CD14-positive monocyte (primary cell): ENCODE results near the gene ACR. TPM values are rescaled to one million over a fixed set of nuclear protein-coding genes. Genes with fewer than 3 reads are reported as not detected.

Experiments
- DNase-seq, 3 donors: peaks; one replicate each; pipeline ENCODE4 v3.0.0-alpha.2; 2011 to 2022
- H2AFZ ChIP-seq: 2 replicates; pipeline ENCODE4 v1.6.0; 2012; ENCODE audit warnings: mild to moderate bottlenecking, low read depth, low read length, inconsistent platforms; ENCODE audit not compliant: insufficient read depth, poor library complexity, severe bottlenecking
- H3K27ac ChIP-seq, 2 donors: 1 replicate in 1 of 2; 2 replicates in 1 of 2; pipeline ENCODE4 v1.5.1; 2012 to 2013; ENCODE audit warnings: low read length in 2 of 2, control low read depth in 1 of 2, inconsistent platforms in 1 of 2, low read depth in 1 of 2, mild to moderate bottlenecking in 1 of 2
- H3K27me3 ChIP-seq, 2 donors: one replicate each; pipeline versions ENCODE4 v1.6.0 to v1.6.1; 2011 to 2013; ENCODE audit warnings: low read length in 2 of 2; ENCODE audit not compliant: control insufficient read depth in 2 of 2, insufficient read depth in 2 of 2
- H3K36me3 ChIP-seq, 2 donors: replicated peaks in 1 of 2; 1 replicate in 1 of 2; 2 replicates in 1 of 2; pipeline versions ENCODE4 v1.5.1 to v1.6.1; 2012 to 2013; ENCODE audit warnings: low read length in 2 of 2, control low read depth in 1 of 2, inconsistent platforms in 1 of 2, mild to moderate bottlenecking in 1 of 2; ENCODE audit not compliant: insufficient read depth in 2 of 2, control insufficient read depth in 1 of 2
- H3K4me1 ChIP-seq, 2 donors: 1 replicate in 1 of 2; 2 replicates in 1 of 2; pipeline versions ENCODE4 v1.5.1 to v1.6.1; 2012 to 2013; ENCODE audit warnings: low read length in 2 of 2, control low read depth in 1 of 2, inconsistent platforms in 1 of 2, mild to moderate bottlenecking in 1 of 2, moderate library complexity in 1 of 2; ENCODE audit not compliant: insufficient read depth in 2 of 2, control insufficient read depth in 1 of 2
- H3K4me2 ChIP-seq: replicated peaks from 2 replicates; pipeline ENCODE3; 2012; ENCODE audit warnings: low read length, moderate library complexity, mild to moderate bottlenecking; ENCODE audit not compliant: poor library complexity, severe bottlenecking; ENCODE audit errors: extremely low read depth
- H3K4me3 ChIP-seq, 3 experiments: fragments of 200-600 bp in 1 of 3; sonication (generic) in 1 of 3; replicated peaks in 1 of 3; 1 replicate in 2 of 3; 2 replicates in 1 of 3; pipeline ENCODE4 v1.5.1; 2011 to 2013; ENCODE audit warnings: low read length in 3 of 3, mild to moderate bottlenecking in 3 of 3, control low read depth in 2 of 3, low read depth in 2 of 3, inconsistent platforms in 1 of 3, moderate library complexity in 1 of 3
- H3K79me2 ChIP-seq: 2 replicates; pipeline ENCODE4 v1.6.0; 2012; ENCODE audit warnings: mild to moderate bottlenecking, control low read depth, inconsistent platforms, low read length, moderate library complexity; ENCODE audit not compliant: insufficient read depth
- H3K9ac ChIP-seq: 2 replicates; pipeline ENCODE4 v1.6.0; 2017; ENCODE audit warnings: low read length, mild to moderate bottlenecking; ENCODE audit not compliant: insufficient read depth, poor library complexity, severe bottlenecking
- H3K9me3 ChIP-seq, 2 donors: replicated peaks in 1 of 2; 1 replicate in 1 of 2; 2 replicates in 1 of 2; pipeline versions ENCODE4 v1.5.1 to v1.6.1; 2012 to 2013; ENCODE audit warnings: low read length in 2 of 2, control low read depth in 1 of 2; ENCODE audit not compliant: control insufficient read depth in 1 of 2, insufficient read depth in 1 of 2
- H4K20me1 ChIP-seq: 2 replicates; pipeline ENCODE4 v1.6.0; 2012; ENCODE audit warnings: mild to moderate bottlenecking, low read length, control low read depth, moderate library complexity; ENCODE audit not compliant: insufficient read depth
- H3K27ac Mint-ChIP-seq, 7 donors: one replicate each; pipeline ENCODE4 v1.8.0; 2020; ENCODE audit warnings: mild to moderate bottlenecking in 7 of 7, mixed read lengths in 7 of 7, moderate library complexity in 6 of 7, inconsistent platforms in 2 of 7
- H3K27me3 Mint-ChIP-seq, 3 donors: one replicate each; pipeline ENCODE4 v1.8.0; 2021 to 2022; ENCODE audit warnings: low read depth in 3 of 3, mild to moderate bottlenecking in 3 of 3, mixed read lengths in 3 of 3, moderate library complexity in 3 of 3, inconsistent platforms in 1 of 3
- H3K36me3 Mint-ChIP-seq, 2 donors: one replicate each; pipeline ENCODE4 v1.8.0; 2020; ENCODE audit warnings: mixed read lengths in 2 of 2, inconsistent platforms in 1 of 2, mild to moderate bottlenecking in 1 of 2
- H3K4me1 Mint-ChIP-seq: one replicate; pipeline ENCODE4 v1.8.0; 2020; ENCODE audit warnings: mild to moderate bottlenecking, mixed read lengths
- H3K4me3 Mint-ChIP-seq, 2 donors: one replicate each; pipeline ENCODE4 v1.8.0; 2020; ENCODE audit warnings: mild to moderate bottlenecking in 2 of 2, mixed read lengths in 2 of 2, moderate library complexity in 1 of 2
- H3K9me3 Mint-ChIP-seq, 7 donors: one replicate each; pipeline ENCODE4 v1.8.0; 2020 to 2022; ENCODE audit warnings: mixed read lengths in 7 of 7, mild to moderate bottlenecking in 6 of 7, moderate library complexity in 6 of 7, inconsistent platforms in 2 of 7
- CTCF ChIP-seq: fragments of 200-600 bp; IDR thresholded peaks from one replicate; pipeline ENCODE4 v1.8.0; 2022; ENCODE audit warnings: antibody characterized with exemption, mild to moderate bottlenecking
- WGBS: methylation state at CpG from one replicate; pipeline ENCODE4 v1.1.5; 2013; ENCODE audit warnings: missing lambda C conversion rate; ENCODE audit not compliant: insufficient coverage; 5-methylcytosine and 5-hydroxymethylcytosine counted together
- intact Hi-C, 2 donors: fragments of 100-400 bp; cut with micrococcal nuclease; formaldehyde crosslinking; loops; one replicate each; pipeline versions ENCODE4 v1.15.0 to v1.15.1; 2023
- polyA plus RNA-seq, 3 donors: library from polyadenylated mRNA; depleted of rRNA in 1 of 3; unstranded in 2 of 3; stranded (reverse) in 1 of 3; fragments of 300-500 nt in 2 of 3; fragments of >200 nt in 1 of 3; fragmentation: Illumina TruSeq in 2 of 3; gene quantifications; 1 replicate in 2 of 3; 2 replicates in 1 of 3; pipeline ENCODE4 v1.2.3, GENCODE V29; 2012 to 2021

The ACR gene
- polyA plus RNA-seq, 3 donors, result not detected

GRCh38 chr22:50695421-50696250 is 42.4 kb upstream of the ACR start:
- Mint-ChIP-seq H3K27me3 (peaks cover 0 to 3% (median 0%) of the 10 kb centered on the region in 3 donors), H3K9me3 (peaks cover 0 to 4% (median 0%) of the 10 kb centered on the region in 7 donors), H3K4me1 (peaks cover 18% of the 10 kb centered on the region), H3K27ac (no peak overlapping the region), H3K4me3 (no peak overlapping the region), H3K36me3 (no peaks in the 10 kb centered on the region)
- Histone ChIP-seq H4K20me1 (no peaks in the 10 kb centered on the region), H3K79me2 (no peaks in the 10 kb centered on the region), H3K27ac (no peak overlapping the region), H3K36me3 (no peaks in the 10 kb centered on the region), H3K9me3 (no peaks in the 10 kb centered on the region), H3K4me1 (peaks cover 12 to 16% of the 10 kb centered on the region in 2 donors), H3K27me3 (no peaks in the 10 kb centered on the region), H3K4me2 (no peak overlapping the region), H2AFZ (no peak overlapping the region), H3K9ac (no peak overlapping the region), H3K4me3 (no peak overlapping the region)
- 96% methylated on average over 17 of the region's 18 CpGs for WGBS
- intact Hi-C loops, result no loop called here
- DNase-seq, result no peak
- TF ChIP-seq CTCF, result no peak

GRCh38 chr22:50696251-50696798 is 41.7 kb upstream of the ACR start:
- Mint-ChIP-seq H3K27me3 (peaks cover 0 to 3% (median 0%) of the 10 kb centered on the region in 3 donors), H3K4me1 (peaks cover 18% of the 10 kb centered on the region), H3K27ac (no peak overlapping the region), H3K9me3 (peaks cover 0 to 4% (median 0%) of the 10 kb centered on the region in 7 donors), H3K36me3 (no peaks in the 10 kb centered on the region), H3K4me3 (no peak overlapping the region)
- Histone ChIP-seq H3K4me3 (no peak overlapping the region), H3K4me2 (no peak overlapping the region), H3K27me3 (no peaks in the 10 kb centered on the region), H3K27ac (no peak overlapping the region), H2AFZ (no peak overlapping the region), H3K79me2 (no peaks in the 10 kb centered on the region), H4K20me1 (no peaks in the 10 kb centered on the region), H3K9ac (no peak overlapping the region), H3K36me3 (no peaks in the 10 kb centered on the region), H3K9me3 (no peaks in the 10 kb centered on the region), H3K4me1 (peaks cover 12 to 16% of the 10 kb centered on the region in 2 donors)
- no peak for DNase-seq
- whole genome bisulfite sequencing, result 97% methylated on average over 11 of the region's 21 CpGs
- intact Hi-C loops, result no loop called here
- TF ChIP-seq CTCF, result no peak
